ENCODE results near the gene EDIL3. TPM values are rescaled to one million over a fixed set of nuclear protein-coding genes. Genes with fewer than 3 reads are reported as not detected.
"Not testable (repeated sequence)": the region's sequence is repeated elsewhere in the genome, so short reads cannot be mapped to it uniquely, and the experiment has no call there.

The EDIL3 gene
- total and polyA plus RNA-seq, 12 donors, result 4.6 to 59.7 (median 13.7) TPM

- whole genome bisulfite sequencing, 4 donors, result 67 to 86% (median 82%) methylated on average over 3 of the region's 3 CpGs
- H3K9me3 ChIP-seq (replicated peaks in 1 of 3), result no peaks in the 10 kb centered on the region
- no peak overlapping the region for H3K27ac ChIP-seq
- H3K4me3 ChIP-seq, result no peak overlapping the region
- TF ChIP-seq POLR2A (IDR thresholded peaks at IDR 0.05) (no peak), CTCF (IDR thresholded peaks at IDR 0.05) (no peak)
- DNase-seq, result no peak
- H3K4me1 ChIP-seq (replicated peaks in 1 of 2), result no peaks in the 10 kb centered on the region
- no peaks in the 10 kb centered on the region for H3K36me3 ChIP-seq (replicated peaks in 1 of 2)
- intact Hi-C loops (cut with DNase I), result no loop called here
- no peaks in the 10 kb centered on the region for H3K27me3 ChIP-seq
Observed at GRCh38 chr5:84327591-84327990, 57.1 kb downstream of the EDIL3 start.

DNA sequence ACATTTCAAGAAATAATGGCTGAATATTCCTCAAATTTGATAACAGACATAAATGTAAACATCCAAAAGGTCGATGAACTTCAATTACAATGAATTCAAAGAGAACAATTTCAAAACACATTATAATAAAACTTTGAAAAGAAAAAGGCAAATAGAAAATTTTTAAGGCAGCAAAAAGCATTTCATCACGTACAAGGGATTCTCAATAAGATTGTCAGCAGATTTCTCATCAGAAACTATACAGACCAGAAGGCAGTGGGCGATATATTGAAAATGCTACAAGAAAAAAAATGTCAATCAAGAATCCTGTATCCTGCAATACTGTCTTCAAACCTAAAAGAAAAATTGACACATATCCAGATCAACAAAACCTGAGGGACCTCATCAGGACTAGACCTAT, 62.0 kb downstream of the EDIL3 start:
- H3K4me1 ChIP-seq (replicated peaks in 1 of 2), result no peaks in the 10 kb centered on the region
- H3K27ac ChIP-seq, result no peak overlapping the region
- H3K4me3 ChIP-seq, result no peak overlapping the region
- no peaks in the 10 kb centered on the region for H3K36me3 ChIP-seq (replicated peaks in 1 of 2)
- DNase-seq, result no peak
- H3K27me3 ChIP-seq, result no peaks in the 10 kb centered on the region
- 83 to 91% (median 89%) methylated on average over 3 of the region's 3 CpGs for WGBS, 4 donors
- no peaks in the 10 kb centered on the region for H3K9me3 ChIP-seq (replicated peaks in 1 of 3)
- intact Hi-C loops (cut with DNase I), result no loop called here
- TF ChIP-seq POLR2A (IDR thresholded peaks at IDR 0.05), result no peak
- no peak for TF ChIP-seq CTCF (IDR thresholded peaks at IDR 0.05)

DNA sequence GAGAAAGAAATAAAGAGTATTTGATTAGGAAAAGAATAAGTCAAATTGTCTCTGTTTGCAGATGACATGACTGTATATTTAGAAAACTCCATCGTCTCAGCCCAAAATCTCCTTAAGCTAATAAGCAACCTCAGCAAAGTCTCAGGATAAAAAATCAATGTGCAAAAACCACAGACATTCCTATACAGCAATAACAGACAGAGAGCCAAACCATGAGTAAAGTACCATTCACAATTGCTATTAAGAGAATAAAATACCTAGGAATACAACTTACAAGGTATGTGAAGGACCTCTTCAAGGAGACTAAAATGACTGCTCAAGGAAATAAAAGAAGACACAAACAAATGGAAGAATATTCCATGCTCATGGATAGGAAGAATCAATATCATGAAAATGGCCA, 66.9 kb downstream of the EDIL3 start:
- H3K27ac ChIP-seq; H3K4me3 ChIP-seq; intact Hi-C loops (cut with DNase I); H3K36me3 ChIP-seq (replicated peaks in 1 of 2); H3K4me1 ChIP-seq (replicated peaks in 1 of 2); H3K27me3 ChIP-seq; DNase-seq; H3K9me3 ChIP-seq (replicated peaks in 1 of 3): not testable (repeated sequence)
- WGBS, 4 donors, result 93 to 98% (median 96%) methylated on average over 1 of the region's 1 CpG

DNA sequence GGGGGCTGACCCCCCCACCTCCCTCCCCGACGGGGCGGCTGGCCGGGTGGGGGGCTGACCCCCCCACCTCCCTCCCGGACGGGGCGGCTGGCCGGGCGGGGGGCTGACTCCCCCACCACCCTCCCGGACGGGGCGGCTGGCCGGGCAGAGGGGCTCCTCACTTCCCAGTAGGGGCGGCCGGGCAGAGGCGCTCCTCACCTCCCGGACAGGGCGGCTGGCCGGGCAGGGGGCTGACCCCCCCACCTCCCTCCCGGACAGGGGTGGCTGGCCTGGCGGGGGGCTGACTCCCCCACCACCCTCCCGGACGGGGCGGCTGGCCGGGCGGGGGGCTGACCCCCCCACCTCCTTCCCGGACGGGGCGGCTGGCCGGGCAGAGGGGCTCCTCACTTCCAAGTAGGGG, 72.4 kb downstream of the EDIL3 start:
- DNase-seq; H3K4me1 ChIP-seq (replicated peaks in 1 of 2); H3K9me3 ChIP-seq (replicated peaks in 1 of 3); H3K27me3 ChIP-seq; H3K36me3 ChIP-seq (replicated peaks in 1 of 2); intact Hi-C loops (cut with DNase I); H3K27ac ChIP-seq; H3K4me3 ChIP-seq: not testable (repeated sequence)
- WGBS, 4 donors, result 90 to 97% (median 94%) methylated on average over 2 to 26 of the region's 30 CpGs; no CpG with 5 or more reads in 1 of the 4 donors

DNA sequence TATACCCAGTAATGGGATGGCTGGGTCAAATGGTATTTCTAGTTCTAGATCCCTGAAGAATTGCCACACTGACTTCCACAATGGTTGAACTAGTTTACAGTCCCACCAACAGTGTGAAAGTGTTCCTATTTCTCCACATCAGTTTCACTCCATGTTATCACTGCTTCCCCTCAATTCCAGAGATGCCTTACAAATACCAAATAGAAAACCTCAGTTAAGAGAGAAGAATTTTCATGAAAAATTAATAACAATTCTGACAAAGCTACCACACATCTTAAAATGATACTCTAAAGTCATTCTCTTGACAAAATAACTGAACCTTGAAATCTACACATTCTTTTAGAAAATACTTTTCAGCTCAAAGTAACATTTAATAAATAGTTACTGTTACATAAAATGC, 74.8 kb downstream of the EDIL3 start:
- H3K9me3 ChIP-seq (replicated peaks in 1 of 3); H3K4me1 ChIP-seq (replicated peaks in 1 of 2); H3K27ac ChIP-seq; H3K36me3 ChIP-seq (replicated peaks in 1 of 2); DNase-seq; intact Hi-C loops (cut with DNase I); H3K4me3 ChIP-seq; H3K27me3 ChIP-seq: not testable (repeated sequence)

DNA sequence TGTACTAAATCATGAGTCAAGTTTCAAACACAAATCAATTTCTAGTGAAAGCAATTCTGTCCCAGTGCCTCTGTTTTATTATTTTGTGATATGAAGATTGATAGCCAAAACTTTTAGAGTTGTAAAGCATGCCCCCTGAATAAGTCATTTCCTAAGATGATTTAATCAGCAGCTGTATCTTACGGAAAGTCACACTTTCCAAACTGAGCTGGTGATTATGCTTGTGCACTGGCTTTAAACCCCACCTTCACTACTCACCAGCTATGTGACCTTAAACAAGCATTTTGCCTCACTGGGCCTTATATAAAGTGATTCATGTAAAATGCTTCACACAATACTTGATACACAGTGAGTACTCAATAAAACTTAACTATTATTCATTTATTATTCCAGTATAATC, 78.1 kb downstream of the EDIL3 start:
- intact Hi-C loops (cut with DNase I), result no loop called here
- 83 to 95% (median 92%) methylated on average over 1 of the region's 1 CpG for WGBS, 4 donors
- TF ChIP-seq CTCF (IDR thresholded peaks at IDR 0.05) (no peak), POLR2A (IDR thresholded peaks at IDR 0.05) (no peak)

More for the DNA sequence above, 78.1 kb downstream of the EDIL3 start:
- Histone ChIP-seq H3K27me3 (no peaks in the 10 kb centered on the region), H3K4me3 (no peak overlapping the region), H3K36me3 (replicated peaks in 1 of 2) (no peaks in the 10 kb centered on the region), H3K27ac (no peak overlapping the region), H3K4me1 (replicated peaks in 1 of 2) (no peaks in the 10 kb centered on the region), H3K9me3 (replicated peaks in 1 of 3) (no peaks in the 10 kb centered on the region)
- no peak for DNase-seq
